ENCODE data around the gene SLC25A52.

The SLC25A52 gene

DNA sequence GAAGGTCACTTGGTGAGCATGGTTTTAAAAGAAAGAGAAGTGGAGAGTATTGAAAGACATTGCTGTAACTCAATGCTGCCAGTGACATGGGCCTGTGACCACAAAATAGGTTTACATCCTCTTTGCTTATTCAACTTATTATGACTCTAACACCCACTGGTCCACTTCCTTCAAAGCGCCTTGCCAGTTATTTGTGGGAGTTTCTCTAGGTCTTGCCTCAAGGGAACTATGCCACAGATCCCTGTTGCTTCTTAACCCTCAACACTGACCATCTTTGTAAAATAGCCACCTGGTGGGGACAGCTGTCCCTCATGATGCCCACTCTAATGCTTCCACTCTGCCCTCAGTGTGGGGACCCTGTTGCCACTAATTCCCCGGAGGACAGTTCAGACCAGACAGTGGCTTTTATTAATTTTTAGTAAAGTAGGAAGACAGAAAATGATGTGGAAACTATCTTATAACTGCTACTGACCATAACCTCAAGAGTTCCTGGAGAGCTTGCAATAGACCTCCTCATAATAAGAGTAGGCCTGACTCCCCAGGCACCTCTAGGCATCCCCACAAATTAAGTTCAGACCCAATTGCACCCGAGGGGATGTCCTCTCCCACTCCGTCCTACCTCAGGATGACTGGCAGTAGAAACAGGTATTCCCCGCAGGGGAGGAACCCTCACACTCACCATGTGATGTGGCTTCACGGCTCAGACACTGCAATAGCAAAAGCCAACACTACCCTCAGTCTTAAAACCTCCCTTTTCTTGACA is 31.3 kb upstream of the SLC25A52 start:
- TF ChIP-seq, protein P1, sequence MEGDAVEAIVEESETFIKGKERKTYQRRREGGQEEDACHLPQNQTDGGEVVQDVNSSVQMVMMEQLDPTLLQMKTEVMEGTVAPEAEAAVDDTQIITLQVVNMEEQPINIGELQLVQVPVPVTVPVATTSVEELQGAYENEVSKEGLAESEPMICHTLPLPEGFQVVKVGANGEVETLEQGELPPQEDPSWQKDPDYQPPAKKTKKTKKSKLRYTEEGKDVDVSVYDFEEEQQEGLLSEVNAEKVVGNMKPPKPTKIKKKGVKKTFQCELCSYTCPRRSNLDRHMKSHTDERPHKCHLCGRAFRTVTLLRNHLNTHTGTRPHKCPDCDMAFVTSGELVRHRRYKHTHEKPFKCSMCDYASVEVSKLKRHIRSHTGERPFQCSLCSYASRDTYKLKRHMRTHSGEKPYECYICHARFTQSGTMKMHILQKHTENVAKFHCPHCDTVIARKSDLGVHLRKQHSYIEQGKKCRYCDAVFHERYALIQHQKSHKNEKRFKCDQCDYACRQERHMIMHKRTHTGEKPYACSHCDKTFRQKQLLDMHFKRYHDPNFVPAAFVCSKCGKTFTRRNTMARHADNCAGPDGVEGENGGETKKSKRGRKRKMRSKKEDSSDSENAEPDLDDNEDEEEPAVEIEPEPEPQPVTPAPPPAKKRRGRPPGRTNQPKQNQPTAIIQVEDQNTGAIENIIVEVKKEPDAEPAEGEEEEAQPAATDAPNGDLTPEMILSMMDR (IDR thresholded peaks at IDR 0.05; ENCODE audit: control insufficient read depth, extremely low read depth, insufficient read depth) = no peak
- DNase-seq (ENCODE audit: low read depth) = no peak
- no peak overlapping the region for H3K4me3 ChIP-seq (ENCODE audit: low read depth, low read length)

DNA sequence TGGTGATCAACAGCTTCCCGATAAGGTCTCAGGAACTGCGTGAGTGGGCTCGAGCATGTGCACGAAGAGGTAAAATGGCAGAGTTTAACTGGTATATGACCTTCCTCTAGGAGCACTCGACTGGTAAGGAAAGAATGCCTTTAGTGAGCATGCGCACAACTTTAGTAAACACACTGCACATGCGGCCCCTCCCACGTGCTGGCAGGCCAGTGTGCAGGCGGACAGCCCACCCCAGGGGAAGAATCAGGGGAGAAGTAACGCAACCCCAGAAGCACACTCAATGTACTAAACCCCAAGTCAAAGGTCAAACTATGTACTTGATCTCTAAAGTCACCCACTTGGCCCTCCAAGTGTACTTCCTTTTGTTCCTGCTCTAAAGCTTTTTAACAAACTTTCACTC is 28.7 kb upstream of the SLC25A52 start:
- no peak overlapping the region for H3K4me3 ChIP-seq (ENCODE audit: low read depth, low read length)
- DNase-seq (ENCODE audit: low read depth) = no peak
- TF ChIP-seq, protein P1 (IDR thresholded peaks at IDR 0.05; ENCODE audit: control insufficient read depth, extremely low read depth, insufficient read depth) = no peak

DNA sequence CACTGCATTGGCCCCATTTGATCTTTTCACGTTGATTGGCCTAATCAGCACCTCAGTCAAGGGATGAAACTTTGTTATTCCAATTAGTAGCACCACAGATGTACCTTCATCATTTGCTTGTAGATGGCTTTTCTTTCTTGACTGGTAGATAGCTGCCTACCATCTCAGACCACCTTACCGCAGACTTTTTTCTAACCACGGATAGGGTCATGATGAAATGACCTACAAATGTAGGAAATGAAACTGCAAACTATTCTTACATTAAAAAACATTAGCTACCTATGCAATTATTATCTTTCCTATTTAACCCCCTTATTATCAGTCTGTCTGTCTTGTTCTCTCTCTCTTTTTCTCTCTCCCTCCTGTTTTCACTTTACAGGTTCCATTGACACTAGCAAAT is 22.4 kb upstream of the SLC25A52 start:
- no peak overlapping the region for H3K4me3 ChIP-seq (ENCODE audit: low read depth, low read length)
- TF ChIP-seq, protein P1 (IDR thresholded peaks at IDR 0.05; ENCODE audit: control insufficient read depth, extremely low read depth, insufficient read depth) = no peak
- DNase-seq (ENCODE audit: low read depth) = no peak

DNA sequence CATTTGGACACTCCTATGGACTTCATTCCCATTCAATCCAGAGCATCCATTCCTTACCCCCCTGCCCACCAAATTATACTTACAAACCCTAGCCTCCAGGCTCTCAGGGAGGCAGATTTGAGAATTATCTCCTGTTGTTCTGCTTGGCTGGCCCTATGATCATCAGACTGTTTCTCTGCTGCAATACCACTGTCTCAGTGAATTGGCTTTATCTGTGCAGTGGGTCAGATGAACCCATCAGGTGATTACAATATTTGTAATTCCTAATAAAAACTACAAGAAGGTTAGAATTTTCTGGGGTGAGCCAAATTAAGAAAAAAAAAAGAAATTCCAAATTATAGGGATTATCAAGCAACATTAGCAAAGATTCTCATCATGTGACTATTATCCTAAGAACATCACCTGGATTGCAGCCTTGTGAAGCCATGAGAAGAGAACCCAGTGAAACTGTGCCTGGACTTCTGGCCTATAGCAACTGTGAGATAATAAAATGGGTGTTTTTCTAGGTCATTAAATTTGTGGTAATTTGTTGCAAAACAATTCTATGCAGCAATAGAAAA is 17.8 kb upstream of the SLC25A52 start:
- no peak for DNase-seq (ENCODE audit: low read depth)
- TF ChIP-seq, protein P1 (IDR thresholded peaks at IDR 0.05; ENCODE audit: control insufficient read depth, extremely low read depth, insufficient read depth) = no peak

DNA sequence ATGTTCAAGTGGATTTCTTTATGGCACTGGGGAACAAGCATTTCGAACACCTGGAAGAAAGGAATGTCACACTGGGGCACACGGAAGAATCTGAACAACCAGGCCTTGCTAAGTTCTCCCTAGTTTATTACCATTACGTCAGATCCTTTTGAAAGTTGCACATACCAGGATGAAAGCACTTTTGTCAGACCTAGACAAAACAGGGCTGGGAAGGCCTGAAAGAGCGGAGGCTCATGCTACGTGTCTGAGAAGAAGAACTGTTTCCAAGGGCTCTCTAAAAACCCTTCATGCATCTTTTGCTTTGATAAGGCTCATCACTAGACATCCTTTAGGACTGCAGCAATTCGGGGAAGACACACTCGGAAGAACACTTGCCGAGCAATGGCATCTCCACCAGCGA is 15.4 kb upstream of the SLC25A52 start:
- TF ChIP-seq, protein P1 (IDR thresholded peaks at IDR 0.05; ENCODE audit: control insufficient read depth, extremely low read depth, insufficient read depth) = no peak
- H3K4me3 ChIP-seq (ENCODE audit: low read depth, low read length) = no peak overlapping the region
- DNase-seq (ENCODE audit: low read depth) = no peak

More for the DNA sequence above, 17.8 kb upstream of the SLC25A52 start:
- H3K4me3 ChIP-seq (ENCODE audit: low read depth, low read length) = no peak overlapping the region

DNA sequence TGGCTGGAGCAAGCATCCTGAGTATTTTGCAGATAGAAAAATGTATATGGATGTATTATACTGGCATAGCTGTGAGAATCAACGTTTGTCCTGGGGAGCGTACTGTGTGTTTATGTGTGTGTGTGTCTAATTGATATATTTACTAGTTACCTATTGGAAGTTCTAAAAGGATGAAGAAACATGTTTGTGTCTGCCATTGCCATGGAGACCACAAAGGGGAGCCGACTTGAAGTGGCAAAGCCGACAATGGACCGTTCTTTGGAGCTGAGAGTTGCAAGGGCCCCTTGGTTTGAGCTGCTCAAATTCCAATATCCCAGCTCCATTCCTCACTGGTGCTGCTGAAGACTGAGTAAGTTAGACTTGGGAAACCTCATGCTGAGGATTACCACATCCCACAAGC is 14.3 kb upstream of the SLC25A52 start:
- DNase-seq (ENCODE audit: low read depth) = no peak
- TF ChIP-seq, protein P1 (IDR thresholded peaks at IDR 0.05; ENCODE audit: control insufficient read depth, extremely low read depth, insufficient read depth) = no peak

DNA sequence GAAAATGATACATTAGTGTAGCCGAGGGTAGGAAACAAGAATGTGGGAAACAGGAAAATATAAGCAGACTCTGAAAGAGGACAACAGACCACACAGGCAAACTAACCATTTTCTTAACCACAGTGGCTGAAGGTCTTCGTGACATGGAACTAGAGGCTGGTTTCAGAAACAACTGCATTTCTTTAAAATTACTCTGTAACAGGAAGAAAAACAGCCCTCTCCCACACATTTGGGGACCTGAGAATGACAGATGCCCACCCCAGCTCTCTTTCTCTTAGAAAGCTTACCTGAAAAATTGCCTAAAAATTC is 13.8 kb upstream of the SLC25A52 start:
- no peak for DNase-seq (ENCODE audit: low read depth)
- no peak overlapping the region for H3K4me3 ChIP-seq (ENCODE audit: low read depth, low read length)
- TF ChIP-seq, protein P1 (IDR thresholded peaks at IDR 0.05; ENCODE audit: control insufficient read depth, extremely low read depth, insufficient read depth) = no peak

More for the DNA sequence above, 14.3 kb upstream of the SLC25A52 start:
- H3K4me3 ChIP-seq (ENCODE audit: low read depth, low read length) = no peak overlapping the region

Measured in LNCaP clone FGC (cell line).